Hepatocyte (in vitro differentiated cells): ENCODE results near the gene KLHL30.

ENCODE experiments used
- CTCF ChIP-seq: fragments of 200-600 bp; sonication (generic); IDR thresholded peaks from 2 replicates; pipeline ENCODE4 v1.5.1; 2016; ENCODE audit warnings: antibody characterized with exemption, mild to moderate bottlenecking; ENCODE audit not compliant: poor library complexity
- EZH2 ChIP-seq: fragments of 200-600 bp; sonication (generic); IDR thresholded peaks from 2 replicates; pipeline ENCODE4 v1.6.1; 2016; ENCODE audit warnings: antibody characterized with exemption, mild to moderate bottlenecking, borderline replicate concordance

- TF ChIP-seq CTCF (no peak), EZH2 (no peak)
Measured at GRCh38 chr2:238151205-238151604, 12.7 kb downstream of the KLHL30 start.
